HFF-Myc (cell line): ENCODE results near the gene PCDHA12.
"Not testable (repeated sequence)": the region's sequence is repeated elsewhere in the genome, so short reads cannot be mapped to it uniquely, and the experiment has no call there.

Experiments
- DNase-seq: peaks from one replicate; pipeline ENCODE4 v3.0.0-alpha.2; 2011; ENCODE audit warnings: low read depth; ENCODE audit errors: extremely low read depth
- H3K4me3 ChIP-seq: replicated peaks from 2 replicates; pipeline ENCODE4 v1.5.1; 2011; ENCODE audit warnings: low read depth, mild to moderate bottlenecking, control low read depth, low read length
- CTCF ChIP-seq: IDR thresholded peaks from 2 replicates; pipeline ENCODE4 v1.5.1; 2012; ENCODE audit warnings: mild to moderate bottlenecking, low read depth, low read length, control low read depth; ENCODE audit errors: missing control alignments

Gene PCDHA12

GRCh38 chr5:140835622-140836510 lies 39.2 kb upstream of the PCDHA12 start:
- no peak overlapping the region for H3K4me3 ChIP-seq
- TF ChIP-seq CTCF: no peak
- DNase-seq: no peak

DNA sequence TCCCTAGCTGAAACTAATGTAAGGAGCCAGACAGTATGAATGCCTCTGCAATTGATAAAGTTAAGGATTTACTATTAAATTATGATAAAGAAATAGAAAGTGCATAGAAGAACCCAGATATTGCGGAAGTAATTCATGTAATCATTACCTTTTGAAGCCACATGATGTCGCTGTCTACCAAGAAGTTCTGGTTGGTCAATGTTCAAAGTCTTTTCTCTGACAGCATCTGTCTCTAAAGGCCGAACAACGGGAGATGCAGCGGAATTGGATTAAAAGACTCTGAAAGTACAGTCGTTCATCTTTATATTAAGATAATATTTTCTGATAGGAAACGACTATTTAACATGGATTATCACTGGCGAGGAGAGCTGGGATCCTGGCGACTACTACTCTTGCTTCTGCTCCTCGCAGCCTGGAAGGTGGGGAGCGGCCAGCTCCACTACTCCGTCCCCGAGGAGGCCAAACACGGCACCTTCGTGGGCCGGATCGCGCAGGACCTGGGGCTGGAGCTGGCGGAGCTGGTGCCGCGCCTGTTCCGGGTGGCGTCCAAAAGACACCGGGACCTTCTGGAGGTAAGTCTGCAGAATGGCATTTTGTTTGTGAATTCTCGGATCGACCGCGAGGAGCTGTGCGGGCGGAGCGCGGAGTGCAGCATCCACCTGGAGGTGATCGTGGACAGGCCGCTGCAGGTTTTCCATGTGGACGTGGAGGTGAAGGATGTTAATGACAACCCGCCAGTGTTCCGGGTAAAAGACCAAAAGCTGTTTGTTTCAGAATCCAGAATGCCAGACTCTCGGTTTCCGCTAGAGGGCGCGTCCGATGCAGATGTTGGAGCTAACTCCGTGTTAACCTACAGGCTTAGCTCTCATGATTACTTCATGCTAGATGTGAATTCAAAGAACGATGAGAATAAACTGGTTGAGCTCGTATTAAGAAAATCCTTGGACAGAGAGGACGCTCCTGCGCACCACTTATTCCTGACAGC lies 33.8 kb upstream of the PCDHA12 start, which contains the start of gene PCDHA8:
PCDHA8 (plus strand) TSS at position 210 of the 985 bp plus-strand sequence; CDS start at position 345, 135 bp downstream.
- no peak within 1 kb of the TSS for H3K4me3 ChIP-seq
- TF ChIP-seq CTCF: peak; percentile 60
- no peak for DNase-seq

DNA sequence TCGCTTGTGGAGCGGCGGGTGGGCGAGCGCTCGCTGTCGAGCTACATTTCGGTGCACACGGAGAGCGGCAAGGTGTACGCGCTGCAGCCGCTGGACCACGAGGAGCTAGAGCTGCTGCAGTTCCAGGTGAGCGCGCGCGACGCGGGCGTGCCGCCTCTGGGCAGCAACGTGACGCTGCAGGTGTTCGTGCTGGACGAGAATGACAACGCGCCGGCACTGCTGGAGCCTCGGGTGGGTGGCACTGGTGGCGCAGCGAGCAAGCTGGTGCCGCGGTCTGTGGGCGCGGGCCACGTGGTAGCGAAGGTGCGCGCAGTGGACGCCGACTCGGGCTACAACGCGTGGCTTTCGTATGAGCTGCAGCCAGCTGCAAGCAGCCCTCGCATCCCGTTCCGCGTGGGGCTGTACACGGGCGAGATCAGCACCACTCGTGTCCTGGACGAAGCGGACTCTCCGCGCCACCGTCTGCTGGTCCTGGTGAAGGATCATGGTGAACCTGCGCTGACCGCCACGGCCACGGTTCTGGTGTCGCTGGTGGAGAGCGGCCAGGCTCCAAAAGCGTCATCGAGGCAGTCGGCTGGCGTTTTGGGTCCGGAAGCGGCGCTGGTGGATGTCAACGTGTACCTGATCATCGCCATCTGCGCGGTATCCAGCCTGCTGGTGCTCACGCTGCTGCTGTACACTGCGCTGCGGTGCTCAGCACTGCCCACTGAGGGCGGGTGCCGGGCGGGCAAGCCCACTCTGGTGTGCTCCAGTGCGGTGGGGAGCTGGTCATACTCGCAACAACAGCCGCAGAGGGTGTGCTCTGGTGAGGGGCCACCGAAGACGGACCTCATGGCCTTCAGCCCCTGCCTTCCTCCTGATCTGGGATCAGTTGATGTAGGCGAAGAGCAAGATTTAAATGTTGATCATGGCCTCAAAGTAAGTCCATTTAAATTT lies 32.0 kb upstream of the PCDHA12 start:
- no peak for DNase-seq
- no peak overlapping the region for H3K4me3 ChIP-seq
- no peak for TF ChIP-seq CTCF

- not testable (repeated sequence) for H3K4me3 ChIP-seq, DNase-seq
These were observed 26.7 kb upstream of the PCDHA12 start, which contains the start of gene PCDHA9 for GRCh38 chr5:140848139-140849102. Gene PCDHA9 (plus strand): TSS chr5:140848382. CDS start chr5:140848496, 114 bp downstream.

DNA sequence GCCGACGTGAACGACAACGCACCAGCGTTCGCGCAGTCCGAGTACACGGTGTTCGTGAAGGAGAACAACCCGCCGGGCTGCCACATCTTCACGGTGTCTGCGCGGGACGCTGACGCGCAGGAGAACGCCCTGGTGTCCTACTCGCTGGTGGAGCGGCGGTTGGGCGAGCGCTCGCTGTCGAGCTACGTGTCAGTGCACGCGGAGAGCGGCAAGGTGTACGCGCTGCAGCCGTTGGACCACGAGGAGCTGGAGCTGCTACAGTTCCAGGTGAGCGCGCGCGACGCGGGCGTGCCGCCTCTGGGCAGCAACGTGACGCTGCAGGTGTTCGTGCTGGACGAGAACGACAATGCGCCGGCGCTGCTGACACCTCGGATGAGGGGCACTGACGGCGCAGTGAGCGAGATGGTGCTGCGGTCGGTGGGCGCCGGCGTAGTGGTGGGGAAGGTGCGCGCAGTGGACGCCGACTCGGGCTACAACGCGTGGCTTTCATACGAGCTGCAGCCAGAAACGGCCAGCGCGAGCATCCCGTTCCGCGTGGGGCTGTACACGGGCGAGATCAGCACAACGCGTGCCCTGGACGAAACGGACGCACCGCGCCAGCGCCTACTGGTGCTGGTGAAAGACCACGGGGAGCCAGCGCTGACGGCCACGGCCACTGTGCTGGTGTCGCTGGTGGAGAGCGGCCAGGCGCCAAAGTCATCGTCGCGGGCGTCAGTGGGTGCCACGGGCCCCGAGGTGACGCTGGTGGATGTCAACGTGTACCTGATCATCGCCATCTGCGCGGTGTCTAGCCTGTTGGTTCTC lies 25.1 kb upstream of the PCDHA12 start:
- DNase-seq, H3K4me3 ChIP-seq: not testable (repeated sequence)

DNA sequence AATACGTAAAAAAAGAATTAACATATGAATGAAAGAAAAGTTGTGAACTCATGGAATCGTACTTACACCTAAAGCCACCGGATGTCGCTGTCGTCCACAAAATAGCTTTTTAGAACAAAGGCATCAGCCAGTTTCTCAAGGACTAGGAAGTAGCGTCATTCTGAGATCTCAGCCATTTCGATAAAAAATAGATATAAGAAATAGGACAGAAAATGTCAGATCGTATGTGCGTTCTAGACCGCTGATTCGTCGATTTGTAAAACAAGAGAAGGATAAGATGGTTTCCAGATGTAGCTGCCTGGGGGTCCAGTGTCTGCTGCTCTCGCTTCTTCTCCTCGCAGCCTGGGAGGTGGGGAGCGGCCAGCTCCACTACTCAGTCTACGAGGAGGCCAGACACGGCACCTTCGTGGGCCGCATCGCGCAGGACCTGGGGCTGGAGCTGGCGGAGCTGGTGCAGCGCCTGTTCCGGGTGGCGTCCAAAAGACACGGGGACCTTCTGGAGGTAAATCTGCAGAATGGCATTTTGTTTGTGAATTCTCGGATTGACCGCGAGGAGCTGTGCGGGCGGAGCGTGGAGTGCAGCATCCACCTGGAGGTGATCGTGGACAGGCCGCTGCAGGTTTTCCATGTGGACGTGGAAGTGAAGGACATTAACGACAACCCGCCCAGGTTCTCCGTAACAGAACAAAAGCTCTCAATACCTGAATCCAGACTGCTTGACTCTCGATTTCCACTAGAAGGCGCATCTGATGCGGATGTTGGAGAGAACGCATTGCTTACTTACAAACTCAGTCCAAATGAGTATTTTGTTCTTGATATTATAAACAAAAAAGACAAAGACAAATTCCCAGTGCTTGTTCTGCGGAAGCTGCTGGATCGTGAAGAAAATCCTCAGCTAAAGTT lies 19.1 kb upstream of the PCDHA12 start, which contains the start of gene PCDHA10:
PCDHA10 (plus strand) TSS at position 126 of the 903 bp plus-strand sequence; CDS start at position 278, 152 bp downstream.
- no peak within 1 kb of the TSS for H3K4me3 ChIP-seq
- DNase-seq: no peak

More for the DNA sequence above, 19.1 kb upstream of the PCDHA12 start, which contains the start of gene PCDHA10:
- TF ChIP-seq CTCF: no peak
